ENCODE results near the gene PTPRT.

GRCh38 chr20:42576167-42576566 lies 613.5 kb downstream of the PTPRT start:
- TF ChIP-seq POLR2AphosphoS5 (IDR thresholded peaks at IDR 0.05; ENCODE audit: borderline replicate concordance, low read depth, low read length) (no peak), EZH2 (IDR thresholded peaks at IDR 0.05) (no peak), FOXP2 (optimal IDR thresholded peaks at IDR 0.05; ENCODE audit: control extremely low read depth, extremely low read length, insufficient read depth) (no peak)
